Breast epithelium (tissue), 3 donors: ENCODE measurements around the gene ANKIB1.
"Not testable (repeated sequence)": the region's sequence is repeated elsewhere in the genome, so short reads cannot be mapped to it uniquely, and the experiment has no call there.

ENCODE experiments used
- POLR2A ChIP-seq: fragments of 450-650 bp; IDR thresholded peaks from one replicate; pipeline ENCODE4 v1.6.1; 2016; ENCODE audit warnings: antibody characterized with exemption, mild to moderate bottlenecking, moderate library complexity
- POLR2AphosphoS5 ChIP-seq, 3 donors: sonication (generic); formaldehyde crosslinking; IDR thresholded peaks; one replicate each; pipeline ENCODE4 v1.6.1; 2017; ENCODE audit warnings: antibody characterized with exemption in 3 of 3
- TF ChIP-seq, protein P1 (sequence below), 3 donors: fragments of 450-650 bp; IDR thresholded peaks; one replicate each; pipeline ENCODE4 v1.5.1; 2016 to 2017; ENCODE audit warnings: antibody characterized with exemption in 3 of 3, mild to moderate bottlenecking in 3 of 3, moderate library complexity in 3 of 3

DNA sequence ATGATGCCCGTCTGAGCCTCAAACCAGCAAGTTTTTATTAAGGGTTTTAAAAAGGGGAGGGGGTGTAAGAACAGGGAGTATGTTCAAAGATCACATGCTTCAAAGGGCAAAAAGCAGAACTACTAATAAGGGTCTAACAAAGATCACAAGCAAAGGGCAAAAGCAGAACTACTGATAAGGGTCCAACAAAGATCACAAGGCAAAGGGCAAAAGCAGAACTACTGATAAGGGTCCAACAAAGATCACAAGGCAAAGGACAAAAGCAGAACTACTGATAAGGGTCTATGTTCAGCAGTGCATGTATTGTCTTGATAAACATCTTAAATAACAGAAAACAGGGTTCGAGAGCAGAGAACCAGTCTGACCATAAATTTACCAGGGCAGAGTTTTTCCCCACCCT, 196.9 kb downstream of the ANKIB1 start:
- TF ChIP-seq, protein P1, sequence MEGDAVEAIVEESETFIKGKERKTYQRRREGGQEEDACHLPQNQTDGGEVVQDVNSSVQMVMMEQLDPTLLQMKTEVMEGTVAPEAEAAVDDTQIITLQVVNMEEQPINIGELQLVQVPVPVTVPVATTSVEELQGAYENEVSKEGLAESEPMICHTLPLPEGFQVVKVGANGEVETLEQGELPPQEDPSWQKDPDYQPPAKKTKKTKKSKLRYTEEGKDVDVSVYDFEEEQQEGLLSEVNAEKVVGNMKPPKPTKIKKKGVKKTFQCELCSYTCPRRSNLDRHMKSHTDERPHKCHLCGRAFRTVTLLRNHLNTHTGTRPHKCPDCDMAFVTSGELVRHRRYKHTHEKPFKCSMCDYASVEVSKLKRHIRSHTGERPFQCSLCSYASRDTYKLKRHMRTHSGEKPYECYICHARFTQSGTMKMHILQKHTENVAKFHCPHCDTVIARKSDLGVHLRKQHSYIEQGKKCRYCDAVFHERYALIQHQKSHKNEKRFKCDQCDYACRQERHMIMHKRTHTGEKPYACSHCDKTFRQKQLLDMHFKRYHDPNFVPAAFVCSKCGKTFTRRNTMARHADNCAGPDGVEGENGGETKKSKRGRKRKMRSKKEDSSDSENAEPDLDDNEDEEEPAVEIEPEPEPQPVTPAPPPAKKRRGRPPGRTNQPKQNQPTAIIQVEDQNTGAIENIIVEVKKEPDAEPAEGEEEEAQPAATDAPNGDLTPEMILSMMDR (IDR thresholded peaks at IDR 0.05): not testable (repeated sequence)
- not testable (repeated sequence) for TF ChIP-seq POLR2A; POLR2AphosphoS5 (IDR thresholded peaks at IDR 0.05)
